Liver (tissue), 9 donors: ENCODE measurements around the gene CALB2. TPM values are rescaled to one million over a fixed set of nuclear protein-coding genes. Genes with fewer than 3 reads are reported as not detected.

Experiments used
- DNase-seq: peaks from one replicate; pipeline ENCODE4 v3.0.0-alpha.2; 2017; ENCODE audit warnings: low spot score
- H3K27ac ChIP-seq, 2 donors: one replicate each; pipeline ENCODE4 v1.7.0; 2013; ENCODE audit warnings: inconsistent platforms in 2 of 2, low read length in 2 of 2, control low read depth in 1 of 2, low read depth in 1 of 2, mild to moderate bottlenecking in 1 of 2
- H3K27me3 ChIP-seq, 4 donors: one replicate each; pipeline versions ENCODE4 v1.6.1 to v1.7.0; 2013; ENCODE audit warnings: low read length in 3 of 4, inconsistent platforms in 1 of 4, mild to moderate bottlenecking in 1 of 4, moderate library complexity in 1 of 4; ENCODE audit not compliant: control insufficient read depth in 4 of 4, insufficient read depth in 4 of 4
- H3K36me3 ChIP-seq, 4 donors: one replicate each; pipeline versions ENCODE4 v1.6.1 to v1.7.0; 2013; ENCODE audit warnings: low read length in 3 of 4, mild to moderate bottlenecking in 3 of 4, low read depth in 1 of 4, moderate library complexity in 1 of 4; ENCODE audit not compliant: control insufficient read depth in 4 of 4, insufficient read depth in 3 of 4
- H3K4me1 ChIP-seq, 4 donors: one replicate each; pipeline versions ENCODE4 v1.6.1 to v1.7.0; 2013; ENCODE audit warnings: low read length in 3 of 4, mild to moderate bottlenecking in 3 of 4, moderate library complexity in 1 of 4; ENCODE audit not compliant: control insufficient read depth in 4 of 4, insufficient read depth in 4 of 4
- H3K4me3 ChIP-seq, 3 donors: one replicate each; pipeline versions ENCODE4 v1.6.1 to v1.7.0; 2013; ENCODE audit warnings: low read length in 3 of 3, control low read depth in 1 of 3, low read depth in 1 of 3, mild to moderate bottlenecking in 1 of 3
- H3K9ac ChIP-seq, 2 donors: one replicate each; pipeline ENCODE4 v1.7.0; 2013; ENCODE audit warnings: low read length in 2 of 2, mild to moderate bottlenecking in 2 of 2, moderate library complexity in 2 of 2, control low read depth in 1 of 2, low read depth in 1 of 2
- H3K9me3 ChIP-seq, 4 donors: one replicate each; pipeline versions ENCODE4 v1.6.1 to v1.7.0; 2013; ENCODE audit warnings: low read length in 3 of 4; ENCODE audit not compliant: control insufficient read depth in 4 of 4
- ATF3 ChIP-seq: IDR thresholded peaks from 2 replicates; pipeline ENCODE4 v1.6.1; 2016; ENCODE audit warnings: antibody characterized with exemption
- CTCF ChIP-seq: fragments of 150-350 bp; IDR thresholded peaks from 2 replicates; pipeline ENCODE4 v1.5.1; 2017; ENCODE audit warnings: improper control_type of control experiment, low read depth, low read length; ENCODE audit not compliant: missing input control
- EGR1 ChIP-seq, 2 donors: IDR thresholded peaks; 2 replicates each; pipeline ENCODE4 v1.6.1; 2016 to 2018; ENCODE audit warnings: antibody characterized with exemption in 2 of 2, low read depth in 2 of 2
- FOXA1 ChIP-seq: IDR thresholded peaks from 2 replicates; pipeline ENCODE4 v1.6.1; 2016; ENCODE audit warnings: antibody characterized with exemption
- FOXA2 ChIP-seq: IDR thresholded peaks from 2 replicates; pipeline ENCODE4 v1.6.1; 2016; ENCODE audit warnings: antibody characterized with exemption
- GABPA ChIP-seq, 2 donors: IDR thresholded peaks in 1 of 2; conservative IDR thresholded peaks in 1 of 2; 2 replicates each; pipeline ENCODE4 v1.6.1; 2016; ENCODE audit warnings: antibody characterized with exemption in 2 of 2, mild to moderate bottlenecking in 1 of 2, moderate library complexity in 1 of 2
- HNF4A ChIP-seq, 2 donors: conservative IDR thresholded peaks; 2 replicates each; pipeline ENCODE4 v1.6.1; 2016; ENCODE audit warnings: antibody characterized with exemption in 2 of 2, mild to moderate bottlenecking in 2 of 2
- HNF4G ChIP-seq: IDR thresholded peaks from 2 replicates; pipeline ENCODE4 v1.6.1; 2016; ENCODE audit warnings: antibody characterized with exemption
- JUND ChIP-seq, 2 donors: IDR thresholded peaks; 2 replicates each; pipeline ENCODE4 v1.6.1; 2016; ENCODE audit warnings: antibody characterized with exemption in 2 of 2
- MAX ChIP-seq: IDR thresholded peaks from 2 replicates; pipeline ENCODE4 v1.6.1; 2016; ENCODE audit warnings: antibody characterized with exemption
- NR2F2 ChIP-seq: IDR thresholded peaks from 2 replicates; pipeline ENCODE4 v1.6.1; 2016; ENCODE audit warnings: antibody characterized with exemption
- RAD21 ChIP-seq, 2 donors: IDR thresholded peaks; 2 replicates each; pipeline ENCODE4 v1.6.1; 2016; ENCODE audit warnings: antibody characterized with exemption in 2 of 2, mild to moderate bottlenecking in 2 of 2
- RXRA ChIP-seq, 2 donors: IDR thresholded peaks; 2 replicates each; pipeline ENCODE4 v1.6.1; 2017 to 2018; ENCODE audit warnings: antibody characterized with exemption in 2 of 2, mild to moderate bottlenecking in 1 of 2
- SP1 ChIP-seq: IDR thresholded peaks from 2 replicates; pipeline ENCODE4 v1.6.1; 2018; ENCODE audit warnings: antibody characterized with exemption, mild to moderate bottlenecking
- TAF1 ChIP-seq: conservative IDR thresholded peaks from 2 replicates; pipeline ENCODE4 v1.6.1; 2016; ENCODE audit warnings: antibody characterized with exemption, mild to moderate bottlenecking
- YY1 ChIP-seq: IDR thresholded peaks from 2 replicates; pipeline ENCODE4 v1.6.1; 2016; ENCODE audit warnings: antibody characterized with exemption, mild to moderate bottlenecking
- ZBTB33 ChIP-seq: IDR thresholded peaks from 2 replicates; pipeline ENCODE4 v1.6.1; 2016; ENCODE audit warnings: antibody characterized with exemption
- WGBS: extraction: QIAGEN DNeasy Blood & Tissue Kit; methylation state at CpG from one replicate; pipeline ENCODE4 v1.1.7; 2013; 5-methylcytosine and 5-hydroxymethylcytosine counted together
- polyA plus RNA-seq, 2 donors: library from polyadenylated mRNA; stranded (reverse) in 1 of 2; unstranded in 1 of 2; fragments of 200-250 nt in 1 of 2; fragments of >200 nt in 1 of 2; fragmentation: Nextera tagmentation in 1 of 2; extraction: Ambion mirVana in 1 of 2; gene quantifications; one replicate each; pipeline versions ENCODE4 v1.2.1 to v1.2.3, GENCODE V29; 2013 to 2015
- total RNA-seq, 2 donors: library from RNA; depleted of rRNA; stranded (reverse); fragments of >200 nt; gene quantifications; one replicate each; pipeline ENCODE4 v1.2.3, GENCODE V29; 2014
- TF ChIP-seq, protein P1 (sequence below): IDR thresholded peaks from 2 replicates; pipeline ENCODE4 v1.6.1; 2016; ENCODE audit warnings: antibody characterized with exemption, mild to moderate bottlenecking
- donor health status: healthy.
- donor health status: healthy.
- donor health status: healthy.
- donor health status: healthy.
- donor health status: healthy.

The CALB2 gene
- total and polyA plus RNA-seq, 4 donors: not detected

- H3K4me3 ChIP-seq: no peak overlapping the region
- H3K27me3 ChIP-seq: no peaks in the 10 kb centered on the region
- WGBS: 37% methylated on average over 16 of the region's 16 CpGs
- no peak overlapping the region for H3K9ac ChIP-seq
- H3K4me1 ChIP-seq: peaks cover 0 to 3% (median 0%) of the 10 kb centered on the region in 4 donors
- TF ChIP-seq GABPA (IDR thresholded peaks at IDR 0.05 in 1 of 2, conservative IDR thresholded peaks at IDR 0.05 in 1 of 2) (no peak), YY1 (no peak), FOXA1 (no peak), MAX (no peak), RXRA (IDR thresholded peaks at IDR 0.05) (no peak), HNF4G (no peak), HNF4A (conservative IDR thresholded peaks at IDR 0.05) (no peak), CTCF (no peak), SP1 (no peak), RAD21 (IDR thresholded peaks at IDR 0.05) (no peak), ZBTB33 (no peak), TAF1 (no peak), ATF3 (no peak), NR2F2 (no peak)
- TF ChIP-seq, protein P1, sequence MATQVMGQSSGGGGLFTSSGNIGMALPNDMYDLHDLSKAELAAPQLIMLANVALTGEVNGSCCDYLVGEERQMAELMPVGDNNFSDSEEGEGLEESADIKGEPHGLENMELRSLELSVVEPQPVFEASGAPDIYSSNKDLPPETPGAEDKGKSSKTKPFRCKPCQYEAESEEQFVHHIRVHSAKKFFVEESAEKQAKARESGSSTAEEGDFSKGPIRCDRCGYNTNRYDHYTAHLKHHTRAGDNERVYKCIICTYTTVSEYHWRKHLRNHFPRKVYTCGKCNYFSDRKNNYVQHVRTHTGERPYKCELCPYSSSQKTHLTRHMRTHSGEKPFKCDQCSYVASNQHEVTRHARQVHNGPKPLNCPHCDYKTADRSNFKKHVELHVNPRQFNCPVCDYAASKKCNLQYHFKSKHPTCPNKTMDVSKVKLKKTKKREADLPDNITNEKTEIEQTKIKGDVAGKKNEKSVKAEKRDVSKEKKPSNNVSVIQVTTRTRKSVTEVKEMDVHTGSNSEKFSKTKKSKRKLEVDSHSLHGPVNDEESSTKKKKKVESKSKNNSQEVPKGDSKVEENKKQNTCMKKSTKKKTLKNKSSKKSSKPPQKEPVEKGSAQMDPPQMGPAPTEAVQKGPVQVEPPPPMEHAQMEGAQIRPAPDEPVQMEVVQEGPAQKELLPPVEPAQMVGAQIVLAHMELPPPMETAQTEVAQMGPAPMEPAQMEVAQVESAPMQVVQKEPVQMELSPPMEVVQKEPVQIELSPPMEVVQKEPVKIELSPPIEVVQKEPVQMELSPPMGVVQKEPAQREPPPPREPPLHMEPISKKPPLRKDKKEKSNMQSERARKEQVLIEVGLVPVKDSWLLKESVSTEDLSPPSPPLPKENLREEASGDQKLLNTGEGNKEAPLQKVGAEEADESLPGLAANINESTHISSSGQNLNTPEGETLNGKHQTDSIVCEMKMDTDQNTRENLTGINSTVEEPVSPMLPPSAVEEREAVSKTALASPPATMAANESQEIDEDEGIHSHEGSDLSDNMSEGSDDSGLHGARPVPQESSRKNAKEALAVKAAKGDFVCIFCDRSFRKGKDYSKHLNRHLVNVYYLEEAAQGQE: no peak
- peaks cover 0 to 3% (median 1%) of the 10 kb centered on the region in 4 donors for H3K9me3 ChIP-seq
- H3K27ac ChIP-seq: no peak overlapping the region
- DNase-seq: no peak
- no peaks in the 10 kb centered on the region for H3K36me3 ChIP-seq
These were observed 50.7 kb downstream of the CALB2 start for GRCh38 chr16:71409011-71409775.

GRCh38 chr16:71410146-71410545 is 51.6 kb downstream of the CALB2 start:
- no peaks in the 10 kb centered on the region for H3K36me3 ChIP-seq
- WGBS: 78% methylated on average over 5 of the region's 5 CpGs
- H3K27me3 ChIP-seq: no peaks in the 10 kb centered on the region
- H3K9ac ChIP-seq: no peak overlapping the region
- peaks cover 0 to 3% (median 0%) of the 10 kb centered on the region in 4 donors for H3K4me1 ChIP-seq
- no peak overlapping the region for H3K4me3 ChIP-seq
- TF ChIP-seq SP1 (no peak), GABPA (IDR thresholded peaks at IDR 0.05 in 1 of 2, conservative IDR thresholded peaks at IDR 0.05 in 1 of 2) (no peak), YY1 (no peak), FOXA2 (no peak), NR2F2 (no peak), ATF3 (no peak), JUND (IDR thresholded peaks at IDR 0.05) (no peak), HNF4G (no peak), EGR1 (IDR thresholded peaks at IDR 0.05; ENCODE audit: low read depth in 2 of 2) (no peak)
- TF ChIP-seq, protein P1: no peak
- H3K27ac ChIP-seq: no peak overlapping the region
- H3K9me3 ChIP-seq: no peaks in the 10 kb centered on the region
- DNase-seq: no peak
